ENCODE data around the gene NTHL1.
A peak's percentile ranks its signal among the peaks of the same experiment; 100 is the strongest.

Gene NTHL1

GRCh38 chr16:2047330-2048115 is at the start of gene NTHL1, which contains the start of gene TSC2:
TSS of gene NTHL1 (minus strand) at chr16:2047834. CDS start at chr16:2047823, 11 bp downstream.
TSS of gene TSC2 (plus strand) at chr16:2047985. CDS start at chr16:2048616, 631 bp downstream.
- peak; percentile 94 for DNase-seq

- no peak for DNase-seq
Observed at GRCh38 chr16:2096853-2097595, 49.4 kb upstream of the NTHL1 start.

- DNase-seq, result no peak
Observed at GRCh38 chr16:2095918-2096582, 48.4 kb upstream of the NTHL1 start.

GRCh38 chr16:2095315-2095853 is 47.8 kb upstream of the NTHL1 start:
- no peak for DNase-seq

GRCh38 chr16:2093793-2094192 is 46.2 kb upstream of the NTHL1 start:
- DNase-seq, result no peak

GRCh38 chr16:2092866-2093265 is 45.2 kb upstream of the NTHL1 start:
- no peak for DNase-seq

GRCh38 chr16:2092256-2092620 is 44.6 kb upstream of the NTHL1 start:
- DNase-seq, result no peak

- no peak for DNase-seq
Observed at GRCh38 chr16:2091547-2092255, 44.1 kb upstream of the NTHL1 start.

GRCh38 chr16:2090777-2091546 is 43.3 kb upstream of the NTHL1 start:
- no peak for DNase-seq

- no peak for DNase-seq
Observed at GRCh38 chr16:2090481-2090776, 42.8 kb upstream of the NTHL1 start.

GRCh38 chr16:2089706-2090480 is 42.3 kb upstream of the NTHL1 start:
- no peak for DNase-seq

GRCh38 chr16:2088759-2089358 is 41.2 kb upstream of the NTHL1 start:
- DNase-seq, result no peak

- DNase-seq, result no peak
Observed at GRCh38 chr16:2087748-2088631, 40.4 kb upstream of the NTHL1 start.

GRCh38 chr16:2086812-2087747 is 39.4 kb upstream of the NTHL1 start:
- DNase-seq, result no peak

- DNase-seq, result no peak
Observed at GRCh38 chr16:2086106-2086742, 38.6 kb upstream of the NTHL1 start.

GRCh38 chr16:2085669-2086068 is 38.0 kb upstream of the NTHL1 start:
- no peak for DNase-seq

- DNase-seq, result no peak
Observed at GRCh38 chr16:2084895-2085625, 37.4 kb upstream of the NTHL1 start.

Data from activated CD8-positive, alpha-beta memory T cell treated with anti-CD3 and anti-CD28 coated beads, Interleukin-2, amount 50 U/mL, for 4 hours (primary cell).